GM10248 (cell line): Measurements from ENCODE around the gene PFKFB4.

ENCODE experiments used
- CTCF ChIA-PET: fragments of 300-600 bp; sonication (Branson Sonifier 250); formaldehyde crosslinking; extraction: SDS; loops from one replicate; lab custom pipeline; 2021; ENCODE audit warnings: antibody characterized with exemption; lab: Yijun Ruan, JAX
- POLR2A ChIA-PET: fragments of 350-650 bp; sonication (Branson Sonifier 250); formaldehyde crosslinking; extraction: SDS; loops from one replicate; lab custom pipeline; 2020; ENCODE audit warnings: antibody characterized with exemption; lab: Yijun Ruan, JAX
- DNase-seq: peaks from one replicate; pipeline ENCODE4 v3.0.0; 2012; ENCODE audit errors: extremely low spot score
- TF ChIP-seq, protein P1 (sequence below): IDR thresholded peaks from 2 replicates; pipeline ENCODE4 v1.5.1; 2012; ENCODE audit warnings: mild to moderate bottlenecking, low read depth; ENCODE audit errors: extremely low read depth, missing control alignments, control extremely low read depth

The PFKFB4 gene

DNA sequence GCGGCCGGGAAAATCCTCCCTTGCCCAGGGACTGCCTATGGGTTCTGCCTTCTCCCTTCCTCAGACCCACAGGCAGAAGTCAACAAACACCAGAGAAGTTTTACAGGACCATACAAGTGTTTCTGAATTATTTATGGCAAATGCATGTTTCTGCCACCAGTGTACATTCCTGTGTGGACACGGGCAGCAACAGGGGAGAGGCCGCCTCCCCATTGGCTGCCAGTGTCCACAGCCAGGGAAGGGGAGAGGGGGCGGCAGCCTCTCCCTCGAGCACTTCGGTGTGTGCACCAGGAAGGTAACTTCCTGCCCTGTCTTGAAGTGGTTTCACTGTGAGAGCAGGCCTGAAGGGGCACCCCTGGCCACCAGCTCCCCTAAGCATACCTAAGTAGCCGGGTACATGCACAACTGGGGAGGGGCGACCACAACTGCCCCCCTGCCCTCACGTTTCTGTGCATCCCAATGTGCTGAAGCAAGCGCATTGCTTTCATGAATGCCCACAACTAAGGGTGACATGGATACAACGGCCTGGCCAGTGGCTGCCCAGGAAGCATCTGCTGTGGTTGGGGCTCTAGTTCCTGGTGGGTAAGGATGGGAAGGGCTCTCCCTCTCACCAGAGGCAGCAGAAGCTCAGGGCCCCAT lies 37.8 kb downstream of the PFKFB4 start:
- TF ChIP-seq, protein P1, sequence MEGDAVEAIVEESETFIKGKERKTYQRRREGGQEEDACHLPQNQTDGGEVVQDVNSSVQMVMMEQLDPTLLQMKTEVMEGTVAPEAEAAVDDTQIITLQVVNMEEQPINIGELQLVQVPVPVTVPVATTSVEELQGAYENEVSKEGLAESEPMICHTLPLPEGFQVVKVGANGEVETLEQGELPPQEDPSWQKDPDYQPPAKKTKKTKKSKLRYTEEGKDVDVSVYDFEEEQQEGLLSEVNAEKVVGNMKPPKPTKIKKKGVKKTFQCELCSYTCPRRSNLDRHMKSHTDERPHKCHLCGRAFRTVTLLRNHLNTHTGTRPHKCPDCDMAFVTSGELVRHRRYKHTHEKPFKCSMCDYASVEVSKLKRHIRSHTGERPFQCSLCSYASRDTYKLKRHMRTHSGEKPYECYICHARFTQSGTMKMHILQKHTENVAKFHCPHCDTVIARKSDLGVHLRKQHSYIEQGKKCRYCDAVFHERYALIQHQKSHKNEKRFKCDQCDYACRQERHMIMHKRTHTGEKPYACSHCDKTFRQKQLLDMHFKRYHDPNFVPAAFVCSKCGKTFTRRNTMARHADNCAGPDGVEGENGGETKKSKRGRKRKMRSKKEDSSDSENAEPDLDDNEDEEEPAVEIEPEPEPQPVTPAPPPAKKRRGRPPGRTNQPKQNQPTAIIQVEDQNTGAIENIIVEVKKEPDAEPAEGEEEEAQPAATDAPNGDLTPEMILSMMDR: no peak
- ChIA-PET CTCF (interaction anchor here (0.7 to 1.1 kb wide), 2 partner anchors 12 to 40 kb away, joined by 3 read pairs; no protein-coding TSS in a partner anchor), POLR2A (no interaction called here)
- no peak for DNase-seq

DNA sequence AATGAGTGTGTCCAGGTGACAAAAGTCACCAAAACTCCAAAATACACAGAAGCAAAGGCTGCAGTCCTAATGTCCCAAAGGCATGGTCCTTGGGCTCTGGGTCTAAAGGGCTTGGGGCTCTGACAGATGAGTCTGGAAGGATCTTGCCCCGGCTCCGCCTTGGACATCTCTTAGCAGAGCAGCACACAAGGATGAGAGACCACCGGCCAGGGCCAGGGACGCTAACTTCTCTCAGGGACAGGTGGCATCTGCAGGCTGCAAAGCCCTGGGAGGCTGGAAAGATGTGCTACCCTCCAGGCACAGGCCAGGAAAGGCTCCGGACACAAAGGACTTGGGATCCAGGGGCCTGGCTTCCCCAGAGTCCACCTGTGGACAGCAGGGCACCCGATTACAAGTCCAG lies 38.5 kb downstream of the PFKFB4 start:
- CTCF ChIA-PET: interaction anchor here (1.9 kb wide), 1 partner anchor 36 kb away, joined by 4 read pairs; no protein-coding TSS in a partner anchor
- no peak for DNase-seq
- TF ChIP-seq, protein P1: no peak
- POLR2A ChIA-PET: no interaction called here

DNA sequence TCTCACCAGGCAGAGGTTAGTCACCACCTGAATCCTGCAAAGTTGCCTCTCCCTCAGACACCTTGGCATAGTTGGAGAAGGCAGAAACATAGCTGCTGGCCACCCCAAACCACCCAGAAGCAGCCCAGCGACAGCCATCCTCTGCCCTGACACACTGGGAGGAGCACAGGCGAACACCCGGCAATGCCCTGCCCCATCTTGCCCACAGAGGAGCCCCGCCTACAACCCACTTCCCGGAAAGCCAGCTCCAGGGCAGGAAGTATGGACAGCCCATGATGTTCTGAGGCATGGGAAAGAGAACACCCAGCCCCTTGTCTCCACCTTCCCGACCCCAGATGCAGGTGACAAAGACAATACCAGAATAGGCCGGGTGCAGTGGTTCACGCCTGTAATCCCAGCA lies 40.0 kb downstream of the PFKFB4 start:
- ChIA-PET POLR2A (no interaction called here), CTCF (interaction anchor here (0.9 to 1.9 kb wide), 3 partner anchors 10 to 85 kb away, joined by 3 to 4 read pairs (median 4); no protein-coding TSS in a partner anchor)
- no peak for DNase-seq
- TF ChIP-seq, protein P1: no peak

DNA sequence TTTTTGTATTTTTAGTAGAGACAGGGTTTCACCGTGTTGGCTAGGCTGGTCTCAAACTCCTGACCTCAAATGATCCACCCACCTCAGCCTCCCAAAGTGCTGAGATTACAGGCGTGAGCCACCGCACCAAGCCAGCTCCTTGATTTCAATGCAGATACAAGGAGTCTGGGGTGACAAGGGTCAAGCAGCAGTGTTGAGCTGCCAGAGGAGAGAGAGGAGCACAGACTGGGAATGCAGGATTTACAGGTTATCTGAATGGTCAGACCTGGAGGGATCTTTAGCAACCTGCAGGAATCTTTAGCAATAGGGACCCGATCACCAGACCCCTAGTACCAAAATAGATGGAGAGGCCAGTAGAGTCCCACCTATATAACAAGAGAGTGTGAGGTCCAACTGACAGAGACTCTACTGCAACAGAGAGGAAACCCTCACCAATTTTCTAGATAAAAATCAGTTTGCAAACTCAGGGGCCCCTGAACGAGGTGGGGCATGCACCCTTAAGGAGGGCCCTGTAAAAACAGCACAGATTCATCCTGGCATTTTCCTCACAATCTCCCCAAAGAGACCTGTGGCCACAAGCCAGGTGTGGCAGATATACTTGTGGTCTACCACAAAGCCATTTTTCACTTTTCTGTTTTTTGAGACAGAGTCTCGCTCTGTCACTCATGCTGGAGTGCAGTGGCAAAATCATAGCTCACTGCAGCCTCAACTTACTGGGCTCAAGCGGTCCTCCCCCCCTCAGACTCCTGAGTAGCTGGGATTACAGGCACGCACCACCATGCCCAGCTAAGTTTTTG lies 42.0 kb downstream of the PFKFB4 start:
- ChIA-PET CTCF (interaction anchor here (0.9 to 2.4 kb wide), 6 partner anchors 13 to 114 kb away, joined by 3 to 8 read pairs (median 4); no protein-coding TSS in a partner anchor), POLR2A (interaction anchor here (1.2 kb wide), 1 partner anchor 9 kb away, joined by 3 read pairs; no protein-coding TSS in a partner anchor)
- TF ChIP-seq, protein P1: no peak
- DNase-seq: no peak

DNA sequence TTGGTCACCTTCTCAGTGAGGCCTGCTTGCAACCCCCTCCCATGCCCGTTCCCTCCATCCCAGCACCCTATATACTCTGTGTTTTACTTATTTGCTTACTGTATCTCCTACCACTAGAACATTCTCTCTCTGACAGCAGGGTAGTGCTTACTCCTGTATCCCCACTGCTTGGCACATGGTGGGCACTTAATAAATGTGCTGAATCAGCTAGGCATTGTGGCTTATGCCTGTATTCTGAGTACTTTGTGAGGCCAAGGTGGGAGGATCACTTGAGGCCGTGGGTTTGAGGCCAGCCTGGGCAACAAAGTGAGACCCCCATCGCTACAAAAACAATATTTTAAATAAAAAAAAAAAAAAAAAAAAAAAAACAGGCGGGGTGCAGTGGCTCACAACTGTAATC lies 45.1 kb downstream of the PFKFB4 start:
- no peak for DNase-seq
- TF ChIP-seq, protein P1: no peak
- ChIA-PET POLR2A (no interaction called here), CTCF (interaction anchor here (1.8 kb wide), 1 partner anchor 75 kb away, joined by 4 read pairs; no protein-coding TSS in a partner anchor)
